ENCODE results near the gene RGS7.
"Not testable (repeated sequence)": the region's sequence is repeated elsewhere in the genome, so short reads cannot be mapped to it uniquely, and the experiment has no call there.

Gene RGS7

DNA sequence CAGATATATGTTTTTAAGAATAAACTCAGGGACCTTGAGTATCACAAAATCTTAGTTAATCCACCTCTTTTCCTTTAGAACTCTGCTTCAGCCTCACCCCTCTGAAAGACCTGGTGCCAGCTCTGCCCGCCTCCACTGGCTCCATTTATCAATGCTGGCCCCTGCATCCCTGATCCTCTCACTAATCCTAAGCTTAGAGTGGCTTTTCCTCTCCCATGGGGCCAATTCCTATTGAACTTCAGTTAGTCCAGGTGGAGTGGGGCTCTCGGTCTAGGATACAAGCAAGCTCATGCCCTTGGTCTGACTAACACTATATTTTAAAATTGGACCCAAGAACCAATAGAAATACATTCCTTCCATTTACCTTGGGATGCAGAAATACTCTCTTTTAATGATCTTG, 87.0 kb downstream of the RGS7 start:
- peak; percentile 86 for DNase-seq

DNA sequence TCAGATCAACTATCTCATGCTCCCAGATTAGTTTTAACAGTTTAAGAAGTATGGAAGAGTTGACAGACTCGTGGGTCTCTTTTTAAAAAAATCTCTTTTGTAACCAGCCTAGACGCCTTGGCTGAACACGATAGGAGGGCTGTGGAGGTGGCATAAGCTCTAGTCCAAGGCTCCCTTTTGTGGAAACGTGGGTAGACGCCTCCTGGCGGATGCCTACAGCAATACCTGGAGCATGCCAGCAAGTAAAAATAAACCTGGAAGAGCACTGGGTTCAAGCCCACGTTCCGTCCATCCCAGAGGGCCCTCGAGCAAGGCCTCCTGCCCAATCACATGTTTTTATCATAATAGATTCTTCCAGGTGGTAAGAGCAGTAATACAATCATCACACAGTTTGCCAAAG, 87.9 kb downstream of the RGS7 start:
- no peak for DNase-seq

DNA sequence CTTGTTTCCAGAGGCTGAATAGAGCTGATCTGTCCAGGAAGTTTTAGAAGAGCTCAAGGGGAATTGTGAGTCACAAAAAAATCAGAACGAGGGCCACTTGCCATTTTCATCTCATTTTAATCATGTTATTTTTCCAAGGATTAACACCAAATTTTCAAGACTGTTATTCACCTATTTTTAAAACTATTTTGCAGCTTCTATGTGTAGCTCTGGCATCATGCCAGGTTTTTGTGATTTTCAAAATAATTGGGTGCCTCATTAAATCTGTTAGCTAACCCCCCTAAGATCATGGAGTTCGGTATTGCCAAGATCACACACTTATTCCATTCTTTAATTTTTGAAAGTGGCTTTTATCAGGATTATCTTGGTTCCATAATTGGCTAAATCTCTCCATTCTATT, 90.9 kb downstream of the RGS7 start:
- DNase-seq = no peak

DNA sequence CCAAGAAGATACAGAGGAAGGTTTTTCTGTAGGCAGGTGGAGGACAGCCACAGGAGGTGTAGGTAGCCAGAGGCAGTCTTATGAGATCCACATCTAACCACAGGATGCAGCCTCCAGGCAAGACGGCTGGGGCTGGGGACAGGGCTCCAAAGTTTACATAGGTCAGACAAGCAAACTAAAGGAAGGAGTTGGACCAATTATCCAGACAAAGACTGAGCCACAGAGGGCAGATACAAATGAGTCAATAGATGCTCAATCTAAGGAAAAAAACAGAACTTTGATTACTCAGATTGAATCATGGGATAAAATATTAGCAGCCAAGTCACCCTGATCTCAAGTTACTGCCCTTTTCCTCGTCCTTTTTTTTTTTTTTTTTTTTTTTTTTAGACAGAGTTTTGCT, 91.6 kb downstream of the RGS7 start:
- DNase-seq = no peak

DNA sequence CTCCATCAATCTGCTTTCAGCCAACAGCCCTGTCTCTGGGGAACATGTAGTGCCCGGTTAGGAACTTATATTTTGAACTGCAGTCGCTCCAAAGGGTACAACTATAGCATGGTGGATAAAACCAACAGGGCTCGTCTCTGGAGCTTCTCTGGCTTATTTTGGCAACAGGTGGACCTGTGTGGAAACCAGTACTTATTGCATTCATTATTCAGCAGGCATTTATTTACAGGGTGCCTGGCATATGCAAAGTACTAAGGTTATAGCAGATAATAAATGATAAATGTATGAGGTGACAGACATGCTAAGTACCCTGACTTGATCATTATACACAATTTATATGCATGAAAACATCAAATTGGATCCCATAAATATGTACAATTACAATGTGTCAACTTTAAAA, 93.7 kb downstream of the RGS7 start:
- DNase-seq = no peak

DNA sequence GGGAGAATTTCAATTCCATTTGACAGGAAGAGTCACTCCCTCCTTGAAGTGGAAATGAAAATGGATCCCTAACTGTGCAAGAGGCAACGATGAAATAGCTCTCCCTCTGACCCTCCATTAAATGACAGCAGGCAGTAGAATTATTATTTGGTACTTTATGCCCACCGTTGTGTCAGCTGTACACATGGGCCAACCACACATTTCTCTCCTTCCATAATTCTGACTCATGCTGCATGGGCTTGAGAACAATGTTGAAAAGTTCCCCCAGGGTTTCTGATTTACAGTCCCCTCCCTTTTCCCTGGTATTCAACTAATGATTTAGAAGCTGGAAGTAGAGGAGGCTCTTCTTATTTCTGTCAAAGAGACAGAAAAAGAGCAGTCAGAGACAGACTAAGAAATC, 103.5 kb downstream of the RGS7 start:
- DNase-seq = no peak

DNA sequence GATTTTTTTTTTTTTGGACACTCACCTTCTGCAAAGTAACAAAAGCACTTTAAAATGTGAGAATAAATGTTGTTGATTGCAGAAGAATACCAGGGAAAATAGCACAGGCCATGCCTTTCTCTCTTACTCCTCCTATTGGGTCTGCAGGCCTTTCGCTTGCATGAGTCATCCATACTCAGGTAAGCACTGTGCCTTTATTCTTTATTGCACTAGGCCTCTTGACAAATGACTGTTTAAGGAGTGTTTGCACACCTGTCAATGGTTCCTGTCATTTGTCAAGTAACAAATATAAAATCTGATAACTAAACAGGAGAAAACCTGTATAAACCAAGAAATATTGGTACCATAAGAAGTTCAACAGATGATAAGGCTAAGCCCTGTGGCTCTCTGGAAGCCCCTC, 106.5 kb downstream of the RGS7 start:
- peak; percentile 77 for DNase-seq

DNA sequence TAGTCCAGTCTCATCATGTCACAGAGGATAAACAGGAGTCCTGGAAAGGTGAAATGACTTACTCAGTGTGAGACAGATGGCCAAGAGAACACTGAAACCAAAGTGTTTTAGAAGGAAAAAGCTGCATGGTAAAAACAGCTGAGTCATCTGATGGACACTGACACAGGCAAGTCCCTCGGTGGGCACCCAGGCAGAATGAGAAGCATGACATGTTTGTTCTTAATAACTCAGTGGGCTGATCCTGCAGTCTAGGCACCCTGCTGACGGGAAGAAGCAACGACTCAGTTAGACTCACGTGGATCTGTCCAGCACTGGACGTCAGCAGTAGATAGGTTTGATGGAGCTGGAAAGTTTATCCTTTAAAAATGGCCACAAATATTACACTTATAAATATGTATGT, 116.9 kb downstream of the RGS7 start:
- DNase-seq = no peak

DNA sequence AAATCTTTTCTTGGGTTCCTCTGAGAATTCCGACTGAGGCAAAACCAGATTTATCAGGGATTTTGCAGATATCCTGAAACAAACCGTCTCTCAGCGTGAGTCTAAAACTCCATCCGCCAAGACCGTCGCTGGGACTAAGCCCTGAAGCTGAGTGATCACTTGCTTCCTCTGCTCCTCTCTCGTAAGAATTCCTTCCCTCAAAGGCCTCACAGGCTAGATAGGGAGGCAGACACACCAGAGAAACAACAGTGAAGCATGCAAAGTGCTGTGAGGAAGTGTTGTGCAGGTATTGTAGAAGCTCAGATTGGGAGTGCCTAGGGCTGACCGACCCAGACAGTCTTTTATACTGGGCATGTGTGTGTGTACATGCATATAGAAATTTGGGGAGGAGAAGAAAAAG, 119.1 kb downstream of the RGS7 start:
- no peak for DNase-seq

DNA sequence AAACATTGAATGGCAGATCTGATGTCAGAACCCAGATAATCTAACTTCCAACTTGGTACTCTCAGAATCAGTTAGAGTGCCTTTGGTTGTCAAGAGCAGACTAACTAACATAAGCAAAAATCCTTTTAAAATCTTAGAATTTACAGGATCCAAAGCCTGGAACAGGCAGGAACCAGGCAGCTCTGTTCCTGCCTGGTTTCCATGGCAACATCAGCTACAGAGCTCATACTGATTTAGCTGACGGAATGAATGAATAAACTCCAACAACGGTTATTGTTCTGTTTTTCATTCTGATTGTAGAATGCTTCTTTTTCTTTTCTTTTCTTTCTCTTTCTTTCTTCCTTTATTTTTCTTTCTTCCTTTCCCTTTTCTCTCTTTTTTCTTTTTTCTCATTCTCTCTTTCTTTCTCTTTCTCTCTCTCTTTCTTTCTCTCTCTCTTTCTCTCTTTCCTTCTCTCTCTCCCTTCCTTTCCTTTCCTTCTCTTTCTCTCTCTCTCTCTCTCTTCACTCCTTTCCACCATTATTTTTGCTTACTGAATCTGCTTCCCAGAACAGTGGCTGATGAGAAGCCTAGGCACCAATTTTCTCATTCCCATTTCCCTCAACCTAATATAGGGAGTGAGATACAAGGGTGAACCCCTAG, 121.6 kb downstream of the RGS7 start:
- DNase-seq = no peak

DNA sequence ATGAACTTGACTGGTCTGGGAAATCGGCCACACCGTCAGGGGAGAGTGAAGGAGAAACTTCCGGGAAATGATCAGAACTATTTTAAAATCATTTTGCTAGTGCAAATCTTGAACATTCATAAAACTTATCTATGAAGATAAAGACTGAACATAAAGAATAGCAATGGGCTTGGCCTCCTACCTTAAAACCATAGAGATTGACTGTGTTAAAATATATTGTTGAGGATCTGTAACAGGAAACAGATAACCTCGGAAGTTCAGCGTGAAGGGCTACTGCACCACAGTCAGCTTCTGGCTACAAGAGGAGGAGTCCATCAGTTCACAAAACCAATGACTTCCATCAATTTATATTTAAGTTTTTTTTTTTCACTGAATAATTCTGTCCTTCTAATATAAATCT, 127.3 kb downstream of the RGS7 start:
- DNase-seq = no peak

DNA sequence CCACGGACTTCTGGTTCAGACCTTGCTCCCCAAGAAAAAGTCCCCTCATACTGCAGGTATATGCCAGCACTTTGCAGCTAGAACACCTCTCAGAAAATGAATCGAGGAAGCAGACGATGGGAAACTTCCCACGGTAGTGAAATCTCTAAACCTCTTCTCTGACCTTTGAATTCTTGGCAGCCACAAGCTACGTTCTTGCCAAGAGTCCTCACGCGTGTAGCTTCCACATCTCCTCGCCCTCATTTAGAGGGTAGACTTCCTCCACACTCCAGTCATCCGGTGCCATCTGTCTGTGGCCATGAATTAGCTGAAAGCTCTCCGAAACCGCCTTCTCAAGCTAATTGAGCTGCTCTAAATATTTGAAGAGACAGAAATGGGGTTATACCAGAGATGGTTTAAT, 127.8 kb downstream of the RGS7 start:
- DNase-seq = peak; percentile 61

DNA sequence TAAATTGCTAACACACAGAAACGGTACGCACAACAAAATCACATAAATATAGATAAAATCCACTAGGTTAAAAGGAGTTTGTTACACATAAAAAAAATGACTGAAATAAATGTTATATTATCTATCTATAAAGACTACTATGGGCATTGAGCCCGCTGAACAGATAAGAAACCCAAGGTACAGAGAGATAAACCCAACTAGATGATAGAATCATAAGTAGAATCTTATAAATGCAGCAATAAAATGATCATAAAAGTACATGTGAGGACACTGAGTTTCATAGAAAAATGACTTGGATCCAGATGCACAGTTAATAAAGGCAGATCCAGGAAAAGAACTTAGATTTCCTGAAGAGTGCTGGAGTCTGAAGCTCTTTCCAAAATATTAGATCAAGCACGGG, 128.7 kb downstream of the RGS7 start:
- DNase-seq = no peak

DNA sequence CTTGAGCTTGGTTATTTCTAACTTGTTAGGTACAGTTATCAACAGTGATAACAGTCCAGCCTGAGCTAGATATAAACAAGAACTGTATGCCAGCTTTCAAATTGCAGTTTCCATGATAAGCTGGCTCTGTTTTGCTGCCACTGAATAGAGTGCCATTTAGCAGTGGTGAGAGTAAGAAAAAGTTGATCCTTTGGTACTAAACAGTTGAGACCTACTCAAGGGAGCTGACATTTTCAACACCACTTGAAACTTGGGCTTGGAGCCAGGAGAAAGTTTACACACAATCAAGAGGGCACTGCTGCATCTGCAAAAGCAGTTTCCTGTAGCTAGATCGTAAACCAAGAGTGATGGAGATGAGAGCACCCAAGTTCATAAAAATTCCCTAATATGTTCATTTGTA, 131.3 kb downstream of the RGS7 start:
- peak; percentile 55 for DNase-seq

DNA sequence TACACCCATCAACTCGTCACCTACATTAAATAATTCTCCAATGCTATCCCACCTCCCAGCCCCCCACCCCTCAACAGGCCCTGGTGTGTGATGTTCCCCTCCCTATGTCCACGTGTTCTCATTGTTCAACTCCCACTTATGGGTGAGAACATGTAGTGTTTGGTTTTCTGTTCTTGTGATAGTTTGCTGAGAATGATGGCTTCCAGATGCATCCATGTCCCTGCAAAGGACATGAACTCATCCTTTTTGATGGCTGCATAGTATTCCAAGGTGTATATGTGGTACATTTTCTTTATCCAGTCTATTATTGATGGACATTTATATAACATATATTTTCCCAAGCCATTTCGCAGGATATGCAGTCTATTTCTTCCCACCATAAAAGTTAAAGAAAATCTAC, 132.8 kb downstream of the RGS7 start:
- not testable (repeated sequence) for DNase-seq

DNA sequence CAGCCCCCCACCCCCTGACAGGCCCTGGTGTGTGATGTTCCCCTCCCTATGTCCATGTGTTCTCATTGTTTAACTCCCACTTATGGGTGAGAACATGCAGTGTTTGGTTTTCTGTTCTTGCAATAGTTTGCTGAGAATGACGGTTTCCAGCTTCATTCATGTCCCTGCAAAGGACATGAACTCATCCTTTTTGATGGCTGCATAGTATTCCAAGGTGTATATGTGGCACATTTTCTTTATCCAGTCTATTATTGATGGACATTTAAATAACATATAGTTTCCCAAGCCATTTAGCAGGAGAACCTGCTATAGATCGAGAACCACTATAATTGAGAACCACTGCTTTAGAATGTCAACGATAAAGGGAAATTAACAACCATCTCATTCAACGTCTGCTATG, 134.2 kb downstream of the RGS7 start:
- DNase-seq = not testable (repeated sequence)

DNA sequence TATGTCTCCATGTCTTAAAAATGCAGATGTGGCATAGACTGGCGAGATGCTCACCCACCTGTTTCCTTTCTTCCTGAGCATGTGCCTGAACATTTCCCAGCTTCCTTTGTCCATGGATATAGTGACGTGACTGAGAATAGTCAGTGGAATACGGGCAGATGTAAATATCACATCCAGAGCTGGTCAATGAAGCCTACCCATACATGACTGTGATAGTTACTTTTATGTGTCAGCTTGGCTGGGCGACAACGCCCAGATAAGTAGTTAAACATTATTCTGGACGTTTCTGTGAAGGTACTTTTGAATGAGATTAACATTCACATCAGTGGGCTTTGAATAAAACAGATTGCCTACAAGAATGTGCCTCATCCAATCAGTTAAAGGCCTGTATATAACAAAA, 135.7 kb downstream of the RGS7 start:
- no peak for DNase-seq

DNA sequence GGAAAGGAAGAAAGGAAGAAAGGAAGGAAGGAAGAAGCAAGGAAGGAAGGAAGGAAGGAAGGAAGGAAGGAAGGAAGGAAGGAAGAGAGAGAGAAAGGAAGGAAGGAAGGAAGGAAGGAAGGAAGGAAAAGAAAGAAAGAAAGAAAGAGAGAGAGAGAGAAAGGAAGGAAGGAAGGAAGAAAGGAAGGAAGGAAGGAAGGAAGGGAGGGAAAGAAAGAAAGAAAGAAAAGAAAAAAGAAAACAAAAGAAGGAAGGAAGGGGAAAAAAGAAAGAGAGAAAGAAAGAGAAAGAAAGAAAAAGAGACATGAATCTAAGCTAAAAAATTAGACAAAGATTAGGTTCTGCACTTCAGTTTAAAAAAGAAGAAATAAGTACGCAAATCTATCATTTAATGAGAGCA, 136.1 kb downstream of the RGS7 start:
- not testable (repeated sequence) for DNase-seq

DNA sequence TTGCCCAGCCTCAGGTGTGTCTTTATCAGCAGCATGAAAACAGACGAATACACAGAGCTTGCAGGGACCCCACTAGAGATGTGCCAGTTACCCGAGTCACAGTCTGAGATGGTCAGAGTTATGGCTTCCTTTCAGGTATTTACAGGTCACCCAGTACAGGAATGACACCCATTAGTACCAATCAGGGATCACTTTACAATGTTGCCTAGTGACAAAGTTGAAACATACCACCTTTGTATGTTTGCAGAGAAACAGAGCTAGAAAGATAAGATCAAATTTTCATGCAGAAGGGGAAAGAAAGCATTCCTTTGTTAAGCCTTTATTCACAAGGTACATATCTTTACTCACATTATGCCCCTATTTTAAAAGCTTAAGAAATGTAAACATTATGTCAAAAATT, 137.6 kb downstream of the RGS7 start:
- no peak for DNase-seq

DNA sequence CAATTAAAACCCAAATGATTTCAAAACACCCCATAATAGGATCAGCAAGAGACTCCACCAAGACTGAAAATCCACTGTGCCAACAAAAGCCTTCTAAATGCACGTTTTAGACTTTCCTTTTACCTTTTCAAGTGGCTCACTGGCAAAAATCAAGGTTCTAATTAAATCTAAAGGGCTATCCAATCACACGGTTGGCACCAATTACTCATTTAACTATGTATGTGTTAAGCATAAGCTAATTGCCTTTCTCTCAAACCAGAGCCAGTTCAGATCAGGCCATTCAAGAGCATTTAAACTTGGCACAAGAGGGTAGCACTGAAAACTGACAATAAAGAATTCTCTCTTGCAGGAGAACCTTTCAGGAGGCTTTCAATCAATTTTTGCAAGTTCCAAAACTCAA, 139.5 kb downstream of the RGS7 start:
- peak; percentile 71 for DNase-seq

DNA sequence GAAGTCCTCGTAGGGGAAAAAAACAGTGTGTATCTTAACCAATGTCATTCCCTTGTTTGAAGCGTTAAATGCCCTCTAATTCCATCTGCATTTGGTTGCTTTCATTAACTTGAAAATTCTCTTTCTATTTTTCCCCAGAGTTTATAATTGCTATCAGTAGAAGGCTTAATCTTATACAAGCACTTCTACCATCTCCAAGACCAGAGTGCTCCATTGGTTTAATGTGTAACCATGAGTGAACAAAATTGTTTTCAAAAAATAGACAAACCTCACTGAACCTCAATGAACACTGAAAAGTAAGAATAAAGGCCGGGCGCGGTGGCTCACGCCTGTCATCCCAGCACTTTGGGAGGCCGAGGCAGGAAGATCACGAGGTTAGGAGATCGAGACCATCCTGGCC, 141.3 kb downstream of the RGS7 start:
- no peak for DNase-seq

DNA sequence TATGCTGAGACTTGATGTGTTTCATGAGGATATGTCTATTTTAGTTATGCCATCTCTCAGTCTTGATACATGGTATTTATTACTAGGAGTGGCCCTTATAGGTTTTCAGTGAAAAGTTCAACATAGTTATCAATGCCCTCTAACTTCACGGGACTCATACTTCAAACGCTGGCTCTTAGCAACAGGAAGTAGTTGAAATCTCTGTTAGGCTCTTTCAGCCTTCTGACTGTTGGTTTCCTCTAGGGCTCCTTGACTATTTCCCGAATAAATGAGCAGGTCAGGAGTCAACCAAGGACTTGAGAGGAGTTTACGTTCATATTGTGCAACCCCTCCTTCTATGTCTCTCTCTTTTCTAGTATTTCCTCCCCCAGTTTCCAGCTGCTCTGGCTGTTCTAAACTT, 141.8 kb downstream of the RGS7 start:
- no peak for DNase-seq

DNA sequence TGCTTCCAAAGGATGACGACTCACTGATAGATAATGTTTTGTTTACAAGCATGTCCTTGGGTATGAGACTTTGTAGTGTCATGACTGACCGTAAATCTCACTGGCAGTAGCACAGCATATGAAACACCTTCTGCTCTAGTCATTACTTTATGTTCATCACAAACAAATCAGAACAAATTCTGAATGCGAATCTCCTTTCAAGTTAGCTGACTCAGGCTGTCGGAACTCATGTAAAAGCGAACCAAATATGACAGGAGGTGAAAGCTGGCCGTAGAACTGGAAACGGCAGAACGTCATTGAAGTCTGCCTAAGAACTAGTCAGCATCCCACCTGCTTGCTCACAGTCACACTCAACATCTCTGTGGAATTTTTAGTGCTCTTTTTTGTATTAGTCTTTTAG, 143.9 kb downstream of the RGS7 start:
- no peak for DNase-seq

DNA sequence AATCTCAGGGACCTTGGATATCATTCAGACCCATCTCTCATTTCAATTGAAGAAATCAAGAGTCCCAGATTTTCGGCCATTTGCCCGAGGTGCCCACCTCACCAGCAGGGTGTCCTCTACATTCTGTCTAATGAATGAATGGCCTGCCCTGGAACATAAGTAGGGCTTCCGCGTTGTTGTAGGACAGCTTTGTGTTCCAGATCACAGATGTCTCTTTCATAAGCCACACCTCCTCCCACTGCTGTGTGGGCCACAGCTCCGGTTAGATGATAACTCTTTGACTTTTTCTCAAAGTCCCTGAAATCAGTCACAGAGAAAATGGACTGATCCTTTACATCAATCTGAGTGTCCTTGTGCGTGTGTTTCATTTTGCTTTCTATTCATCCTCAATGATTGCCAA, 144.4 kb downstream of the RGS7 start:
- DNase-seq = no peak

DNA sequence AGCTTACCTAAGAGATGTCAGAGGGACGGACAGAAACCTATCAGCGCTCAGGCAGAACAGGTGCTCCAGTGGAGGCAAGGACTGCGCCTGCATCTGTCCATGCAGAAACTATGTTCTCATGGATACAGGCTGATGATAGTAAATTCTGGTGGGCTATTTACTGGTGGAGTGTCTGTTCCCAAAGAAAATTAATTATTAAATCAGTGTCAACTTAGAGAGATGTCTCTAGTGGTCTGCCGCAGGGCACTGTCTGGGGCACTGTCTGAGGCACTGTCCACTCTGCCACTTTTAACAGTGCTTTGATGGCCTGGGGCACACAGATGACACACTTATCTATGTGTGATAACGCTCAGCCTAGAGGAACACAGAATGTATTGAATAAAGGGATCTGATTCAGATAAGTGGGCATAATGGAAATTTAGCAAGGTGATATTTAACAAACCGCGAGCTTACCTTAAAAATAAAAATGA, 148.1 kb downstream of the RGS7 start:
- peak; percentile 81 for DNase-seq

DNA sequence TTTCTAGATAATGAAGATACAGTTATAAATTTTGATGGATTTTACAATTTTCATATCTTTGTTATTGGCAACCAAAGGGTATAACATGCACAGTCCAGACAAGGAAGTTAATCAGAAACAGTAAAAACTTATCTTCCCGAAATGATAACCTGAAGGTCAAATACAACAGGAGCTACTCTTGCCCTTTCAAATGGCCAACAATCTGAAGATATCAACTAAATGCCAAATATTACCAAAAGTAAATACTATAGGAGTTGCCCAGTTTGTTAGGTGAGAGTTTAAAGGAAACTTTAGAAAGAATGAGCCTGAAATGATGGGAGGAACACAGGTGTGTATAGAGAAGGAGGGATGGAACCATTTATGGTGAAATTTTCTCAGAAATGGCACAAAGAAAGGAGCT, 153.2 kb downstream of the RGS7 start:
- DNase-seq = no peak

Data from NCI-H1092 treated with DMSO at 0.1 percent for 48 hours (cell line).